PFSK-1 (cell line): Measurements from ENCODE around the gene P2RY12.

Source experiments
- FOXP2 ChIP-seq: optimal IDR thresholded peaks from 2 replicates; pipeline ENCODE3; 2011; ENCODE audit warnings: borderline replicate concordance, control low read depth, inconsistent platforms; ENCODE audit not compliant: insufficient read depth; ENCODE audit errors: extremely low read length, extremely low read depth
- POLR2AphosphoS5 ChIP-seq: IDR thresholded peaks from 2 replicates; pipeline ENCODE4 v1.6.1; 2012; ENCODE audit warnings: low read depth, mild to moderate bottlenecking, control low read depth, low read length, moderate library complexity
- SIN3A ChIP-seq: IDR thresholded peaks from 2 replicates; pipeline ENCODE4 v1.6.1; 2012; ENCODE audit warnings: mild to moderate bottlenecking, low read length, moderate library complexity, borderline replicate concordance; ENCODE audit not compliant: insufficient read depth
- TAF1 ChIP-seq: IDR thresholded peaks from 2 replicates; pipeline ENCODE4 v1.6.1; 2012; ENCODE audit warnings: low read length, control low read depth, borderline replicate concordance; ENCODE audit not compliant: insufficient read depth
- TF ChIP-seq, protein P1 (sequence below), 2 experiments: IDR thresholded peaks; 2 replicates each; pipeline versions ENCODE4 v1.6.1 to v1.8.0; 2011 to 2012; ENCODE audit warnings: low read depth in 2 of 2, low read length in 2 of 2, control low read depth in 1 of 2, inconsistent platforms in 1 of 2, mild to moderate bottlenecking in 1 of 2, moderate library complexity in 1 of 2; ENCODE audit not compliant: insufficient read depth in 1 of 2

DNA sequence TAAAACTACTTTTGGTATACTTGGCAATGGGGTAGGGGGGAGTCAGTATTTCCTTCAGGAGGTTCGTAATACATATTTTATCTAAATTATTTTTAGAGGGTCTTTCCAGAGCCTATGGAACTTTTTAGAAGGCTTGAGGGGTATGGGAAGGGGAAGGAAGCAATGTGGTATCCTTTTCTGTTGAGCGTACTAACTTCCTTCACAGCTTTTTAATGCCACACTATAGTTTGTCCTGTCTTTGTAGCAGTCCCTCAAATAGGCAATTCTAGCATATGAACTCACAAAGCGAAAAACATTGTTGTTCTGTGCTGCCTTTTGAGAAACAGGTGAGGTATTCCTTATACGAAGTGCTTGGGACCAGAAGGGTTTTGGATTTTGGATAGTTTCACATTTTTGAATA is 32.9 kb downstream of the P2RY12 start:
- TF ChIP-seq TAF1, result no peak
- no peak for TF ChIP-seq POLR2AphosphoS5
- TF ChIP-seq, protein P1, sequence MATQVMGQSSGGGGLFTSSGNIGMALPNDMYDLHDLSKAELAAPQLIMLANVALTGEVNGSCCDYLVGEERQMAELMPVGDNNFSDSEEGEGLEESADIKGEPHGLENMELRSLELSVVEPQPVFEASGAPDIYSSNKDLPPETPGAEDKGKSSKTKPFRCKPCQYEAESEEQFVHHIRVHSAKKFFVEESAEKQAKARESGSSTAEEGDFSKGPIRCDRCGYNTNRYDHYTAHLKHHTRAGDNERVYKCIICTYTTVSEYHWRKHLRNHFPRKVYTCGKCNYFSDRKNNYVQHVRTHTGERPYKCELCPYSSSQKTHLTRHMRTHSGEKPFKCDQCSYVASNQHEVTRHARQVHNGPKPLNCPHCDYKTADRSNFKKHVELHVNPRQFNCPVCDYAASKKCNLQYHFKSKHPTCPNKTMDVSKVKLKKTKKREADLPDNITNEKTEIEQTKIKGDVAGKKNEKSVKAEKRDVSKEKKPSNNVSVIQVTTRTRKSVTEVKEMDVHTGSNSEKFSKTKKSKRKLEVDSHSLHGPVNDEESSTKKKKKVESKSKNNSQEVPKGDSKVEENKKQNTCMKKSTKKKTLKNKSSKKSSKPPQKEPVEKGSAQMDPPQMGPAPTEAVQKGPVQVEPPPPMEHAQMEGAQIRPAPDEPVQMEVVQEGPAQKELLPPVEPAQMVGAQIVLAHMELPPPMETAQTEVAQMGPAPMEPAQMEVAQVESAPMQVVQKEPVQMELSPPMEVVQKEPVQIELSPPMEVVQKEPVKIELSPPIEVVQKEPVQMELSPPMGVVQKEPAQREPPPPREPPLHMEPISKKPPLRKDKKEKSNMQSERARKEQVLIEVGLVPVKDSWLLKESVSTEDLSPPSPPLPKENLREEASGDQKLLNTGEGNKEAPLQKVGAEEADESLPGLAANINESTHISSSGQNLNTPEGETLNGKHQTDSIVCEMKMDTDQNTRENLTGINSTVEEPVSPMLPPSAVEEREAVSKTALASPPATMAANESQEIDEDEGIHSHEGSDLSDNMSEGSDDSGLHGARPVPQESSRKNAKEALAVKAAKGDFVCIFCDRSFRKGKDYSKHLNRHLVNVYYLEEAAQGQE (IDR thresholded peaks at IDR 0.05; ENCODE audit: insufficient read depth in 1 of 2, low read depth in 2 of 2, low read length in 2 of 2), result no peak
- TF ChIP-seq SIN3A, result no peak
- TF ChIP-seq FOXP2, result no peak
